ENCODE results near the gene DR1.

GRCh38 chr1:93395195-93395594 lies 49.5 kb downstream of the DR1 start:
- no peak for TF ChIP-seq CTCF (IDR thresholded peaks at IDR 0.05; ENCODE audit: low read length)
- TF ChIP-seq EZH2 (optimal IDR thresholded peaks at IDR 0.05; ENCODE audit: low read depth, low read length): no peak
